ENCODE measurements around the gene CAMSAP1. TPM values are rescaled to one million over a fixed set of nuclear protein-coding genes. Genes with fewer than 3 reads are reported as not detected.

Gene CAMSAP1
- total and polyA plus RNA-seq, 4 donors: 5.0 to 29.8 (median 15.1) TPM

DNA sequence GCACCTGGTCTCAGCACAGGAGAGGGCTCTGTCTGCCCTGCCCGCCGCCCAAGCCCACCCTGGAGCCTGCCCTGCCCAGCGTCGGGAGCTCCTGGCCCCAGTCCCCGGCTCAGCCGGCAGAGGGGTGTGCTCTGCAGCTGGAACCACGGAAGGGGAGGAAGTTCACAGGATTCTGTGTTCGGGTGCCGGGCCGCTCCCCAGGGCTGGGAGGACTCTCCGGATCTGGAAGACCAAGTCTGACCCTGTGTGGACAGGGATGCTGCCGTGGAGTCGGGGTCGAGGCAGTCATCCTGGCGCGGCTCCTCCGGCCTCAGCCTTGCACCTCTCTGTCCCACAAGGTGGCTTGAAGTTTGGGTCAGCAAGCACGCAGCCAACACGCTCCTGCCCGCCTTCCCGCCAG is 126.7 kb downstream of the CAMSAP1 start:
- TF ChIP-seq, protein P1, sequence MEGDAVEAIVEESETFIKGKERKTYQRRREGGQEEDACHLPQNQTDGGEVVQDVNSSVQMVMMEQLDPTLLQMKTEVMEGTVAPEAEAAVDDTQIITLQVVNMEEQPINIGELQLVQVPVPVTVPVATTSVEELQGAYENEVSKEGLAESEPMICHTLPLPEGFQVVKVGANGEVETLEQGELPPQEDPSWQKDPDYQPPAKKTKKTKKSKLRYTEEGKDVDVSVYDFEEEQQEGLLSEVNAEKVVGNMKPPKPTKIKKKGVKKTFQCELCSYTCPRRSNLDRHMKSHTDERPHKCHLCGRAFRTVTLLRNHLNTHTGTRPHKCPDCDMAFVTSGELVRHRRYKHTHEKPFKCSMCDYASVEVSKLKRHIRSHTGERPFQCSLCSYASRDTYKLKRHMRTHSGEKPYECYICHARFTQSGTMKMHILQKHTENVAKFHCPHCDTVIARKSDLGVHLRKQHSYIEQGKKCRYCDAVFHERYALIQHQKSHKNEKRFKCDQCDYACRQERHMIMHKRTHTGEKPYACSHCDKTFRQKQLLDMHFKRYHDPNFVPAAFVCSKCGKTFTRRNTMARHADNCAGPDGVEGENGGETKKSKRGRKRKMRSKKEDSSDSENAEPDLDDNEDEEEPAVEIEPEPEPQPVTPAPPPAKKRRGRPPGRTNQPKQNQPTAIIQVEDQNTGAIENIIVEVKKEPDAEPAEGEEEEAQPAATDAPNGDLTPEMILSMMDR (IDR thresholded peaks at IDR 0.05; ENCODE audit: control extremely low read depth, extremely low read depth): no peak
- ATAC-seq (ENCODE audit: insufficient read depth, low FRiP score): no peak
- Histone ChIP-seq H3K4me1 (ENCODE audit: control insufficient read depth in 5 of 5, insufficient read depth in 5 of 5, low read length in 5 of 5) (no peaks in the 10 kb centered on the region), H3K27ac (ENCODE audit: low read depth in 1 of 2, low read length in 1 of 2) (no peak overlapping the region), H3K4me3 (no peak overlapping the region), H3K36me3 (ENCODE audit: control insufficient read depth in 4 of 4, insufficient read depth in 4 of 4, low read length in 4 of 4) (no peaks in the 10 kb centered on the region), H3K9ac (ENCODE audit: insufficient read depth in 1 of 2, low read length in 2 of 2) (no peak overlapping the region), H3K9me3 (ENCODE audit: control insufficient read depth in 4 of 4, insufficient read depth in 3 of 4, low read length in 3 of 4) (no peaks in the 10 kb centered on the region), H3K27me3 (ENCODE audit: control insufficient read depth in 3 of 3, insufficient read depth in 3 of 3, low read length in 2 of 3) (peaks cover 0 to 3% (median 0%) of the 10 kb centered on the region in 3 donors)
- DNase-seq: no peak
- WGBS, 2 donors: 74 to 75% methylated on average over 18 to 21 of the region's 21 CpGs

DNA sequence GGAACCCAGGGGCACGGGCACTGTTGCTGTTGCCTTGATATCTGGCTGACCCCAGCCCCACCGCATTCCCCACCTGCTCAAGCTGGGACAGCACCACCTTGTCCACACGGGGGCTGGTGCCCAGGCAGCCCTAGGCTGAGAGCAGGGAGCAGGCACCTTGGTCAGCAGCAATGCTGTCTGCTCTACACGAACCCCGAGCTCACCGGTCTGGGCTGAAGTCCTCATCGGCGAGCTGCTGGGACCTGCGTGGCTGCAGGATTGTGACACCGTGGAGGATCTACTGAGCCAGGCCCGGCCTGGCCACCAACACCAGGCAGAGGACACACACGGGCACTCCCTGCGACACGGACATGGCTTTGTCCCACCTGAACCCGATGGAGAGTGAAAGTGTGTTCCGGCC is 127.3 kb downstream of the CAMSAP1 start:
- Histone ChIP-seq H3K4me1 (ENCODE audit: control insufficient read depth in 5 of 5, insufficient read depth in 5 of 5, low read length in 5 of 5) (no peaks in the 10 kb centered on the region), H3K27ac (ENCODE audit: low read depth in 1 of 2, low read length in 1 of 2) (no peak overlapping the region), H3K36me3 (ENCODE audit: control insufficient read depth in 4 of 4, insufficient read depth in 4 of 4, low read length in 4 of 4) (no peaks in the 10 kb centered on the region), H3K27me3 (ENCODE audit: control insufficient read depth in 3 of 3, insufficient read depth in 3 of 3, low read length in 2 of 3) (peaks cover 0 to 3% (median 0%) of the 10 kb centered on the region in 3 donors), H3K9me3 (ENCODE audit: control insufficient read depth in 4 of 4, insufficient read depth in 3 of 4, low read length in 3 of 4) (no peaks in the 10 kb centered on the region), H3K9ac (ENCODE audit: insufficient read depth in 1 of 2, low read length in 2 of 2) (no peak overlapping the region), H3K4me3 (no peak overlapping the region)
- ATAC-seq (ENCODE audit: insufficient read depth, low FRiP score) (no peak), DNase-seq (no peak)
- TF ChIP-seq, protein P1 (IDR thresholded peaks at IDR 0.05; ENCODE audit: control extremely low read depth, extremely low read depth): no peak
- 85 to 89% methylated on average over 16 of the region's 16 CpGs for WGBS, 2 donors

DNA sequence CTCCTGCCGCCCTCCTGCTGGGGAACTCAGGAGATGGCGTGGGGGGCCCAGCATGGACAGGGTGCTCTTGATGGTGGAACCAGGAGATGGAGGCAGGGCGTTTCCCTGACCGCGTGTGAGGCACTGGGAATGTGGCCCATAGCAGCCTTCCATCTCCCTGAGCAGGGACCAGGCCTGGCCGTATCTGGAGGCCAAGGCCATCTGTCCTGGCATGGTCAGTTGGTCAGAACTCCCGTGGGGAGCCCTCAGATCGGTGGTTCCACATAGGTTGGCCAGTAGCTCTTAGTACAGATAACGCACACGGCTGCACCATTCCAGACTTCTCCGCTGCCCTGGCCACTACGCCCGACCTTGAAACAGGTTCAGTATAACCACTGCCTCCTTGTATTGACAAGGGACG is 127.8 kb downstream of the CAMSAP1 start:
- 87 to 90% methylated on average over 14 of the region's 14 CpGs for WGBS, 2 donors
- no peak overlapping the region for H3K4me3 ChIP-seq
- H3K4me1 ChIP-seq (ENCODE audit: control insufficient read depth in 5 of 5, insufficient read depth in 5 of 5, low read length in 5 of 5): no peaks in the 10 kb centered on the region
- peaks cover 0 to under 1% (median 0%) of the 10 kb centered on the region in 4 donors for H3K9me3 ChIP-seq (ENCODE audit: control insufficient read depth in 4 of 4, insufficient read depth in 3 of 4, low read length in 3 of 4)
- DNase-seq (no peak), ATAC-seq (ENCODE audit: insufficient read depth, low FRiP score) (no peak)
- H3K36me3 ChIP-seq (ENCODE audit: control insufficient read depth in 4 of 4, insufficient read depth in 4 of 4, low read length in 4 of 4): no peaks in the 10 kb centered on the region
- TF ChIP-seq, protein P1 (IDR thresholded peaks at IDR 0.05; ENCODE audit: control extremely low read depth, extremely low read depth): no peak
- peaks cover 0 to 3% (median 0%) of the 10 kb centered on the region in 3 donors for H3K27me3 ChIP-seq (ENCODE audit: control insufficient read depth in 3 of 3, insufficient read depth in 3 of 3, low read length in 2 of 3)
- H3K27ac ChIP-seq (ENCODE audit: low read depth in 1 of 2, low read length in 1 of 2): no peak overlapping the region
- no peak overlapping the region for H3K9ac ChIP-seq (ENCODE audit: insufficient read depth in 1 of 2, low read length in 2 of 2)

DNA sequence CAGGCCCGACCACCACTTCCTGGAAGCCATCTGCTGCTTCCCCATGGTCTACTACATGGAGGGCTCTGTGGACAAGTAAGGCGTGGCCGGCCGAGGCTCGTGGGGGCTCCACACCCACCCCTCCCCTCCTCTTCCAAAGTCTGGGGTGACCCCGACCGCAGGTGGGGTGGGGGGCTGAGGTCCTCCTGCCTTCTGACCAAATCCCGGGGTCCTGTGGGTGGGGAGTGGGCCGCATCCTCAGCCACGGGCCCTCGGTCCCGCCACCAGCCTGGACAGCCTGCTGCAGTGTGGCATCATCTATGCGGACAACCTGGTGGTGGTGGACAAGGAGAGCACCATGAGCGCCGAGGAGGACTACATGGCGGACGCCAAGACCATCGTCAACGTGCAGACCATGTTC is 128.9 kb downstream of the CAMSAP1 start:
- H3K9ac ChIP-seq (ENCODE audit: insufficient read depth in 1 of 2, low read length in 2 of 2): no peak overlapping the region
- H3K4me1 ChIP-seq (ENCODE audit: control insufficient read depth in 5 of 5, insufficient read depth in 5 of 5, low read length in 5 of 5): no peaks in the 10 kb centered on the region
- peaks cover 0 to 6% (median 0%) of the 10 kb centered on the region in 4 donors for H3K9me3 ChIP-seq (ENCODE audit: control insufficient read depth in 4 of 4, insufficient read depth in 3 of 4, low read length in 3 of 4)
- TF ChIP-seq, protein P1 (IDR thresholded peaks at IDR 0.05; ENCODE audit: control extremely low read depth, extremely low read depth): no peak
- DNase-seq: no peak
- no peak overlapping the region for H3K4me3 ChIP-seq
- no peaks in the 10 kb centered on the region for H3K36me3 ChIP-seq (ENCODE audit: control insufficient read depth in 4 of 4, insufficient read depth in 4 of 4, low read length in 4 of 4)
- 89 to 92% methylated on average over 18 to 19 of the region's 19 CpGs for WGBS, 2 donors
- ATAC-seq (ENCODE audit: insufficient read depth, low FRiP score): no peak
- no peak overlapping the region for H3K27ac ChIP-seq (ENCODE audit: low read depth in 1 of 2, low read length in 1 of 2)
- H3K27me3 ChIP-seq (ENCODE audit: control insufficient read depth in 3 of 3, insufficient read depth in 3 of 3, low read length in 2 of 3): peaks cover 0 to 6% (median 3%) of the 10 kb centered on the region in 3 donors

Measured in lung (tissue), 12 donors.